GM18867 (cell line): ENCODE results near the gene KIF2A.
A peak's percentile ranks its signal among the peaks of the same experiment; 100 is the strongest.

Source experiments
- ATAC-seq: cut with Tn5 transposase; IDR thresholded peaks from one replicate; pipeline ENCODE4 v1.9.1; 2021; ENCODE audit warnings: mild to moderate bottlenecking, moderate library complexity; ENCODE audit not compliant: unreplicated experiment

Gene KIF2A

GRCh38 chr5:62327138-62328053 lies 21.4 kb downstream of the KIF2A start:
- ATAC-seq: no peak

DNA sequence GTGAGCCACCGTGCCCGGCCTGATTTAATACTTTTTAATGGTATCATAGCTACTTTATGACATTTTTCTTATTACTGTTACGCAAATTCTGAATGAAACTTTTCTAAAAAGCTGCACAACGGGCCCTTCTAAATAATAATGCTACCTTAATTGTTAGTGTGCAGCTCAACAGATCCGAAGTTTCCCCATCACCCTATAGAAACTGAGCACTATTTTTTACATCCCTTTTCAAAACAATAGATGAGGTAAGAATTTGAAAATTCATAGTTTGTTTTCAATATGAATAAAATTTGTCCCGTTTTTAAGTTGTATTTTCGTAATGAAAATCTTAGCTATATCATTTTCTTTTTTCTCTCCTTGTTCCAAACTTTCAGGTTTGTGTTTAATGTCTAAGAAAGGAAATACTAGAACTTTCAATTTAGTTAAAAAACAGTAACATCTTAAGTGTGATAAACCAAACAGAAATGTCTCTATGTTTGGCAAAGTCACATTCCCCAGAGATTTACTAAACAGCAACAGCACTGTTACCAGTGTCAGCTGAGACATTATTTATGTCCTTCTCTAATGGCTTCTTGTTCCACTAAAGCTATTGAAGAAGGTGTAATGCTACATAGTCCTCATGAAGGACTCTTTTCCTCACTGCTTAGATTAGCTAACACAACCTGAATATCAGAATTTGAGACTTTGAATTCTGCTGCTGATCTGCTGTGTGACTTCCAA lies 22.9 kb downstream of the KIF2A start:
- ATAC-seq: no peak

GRCh38 chr5:62330302-62330701 lies 24.3 kb downstream of the KIF2A start:
- ATAC-seq: no peak

DNA sequence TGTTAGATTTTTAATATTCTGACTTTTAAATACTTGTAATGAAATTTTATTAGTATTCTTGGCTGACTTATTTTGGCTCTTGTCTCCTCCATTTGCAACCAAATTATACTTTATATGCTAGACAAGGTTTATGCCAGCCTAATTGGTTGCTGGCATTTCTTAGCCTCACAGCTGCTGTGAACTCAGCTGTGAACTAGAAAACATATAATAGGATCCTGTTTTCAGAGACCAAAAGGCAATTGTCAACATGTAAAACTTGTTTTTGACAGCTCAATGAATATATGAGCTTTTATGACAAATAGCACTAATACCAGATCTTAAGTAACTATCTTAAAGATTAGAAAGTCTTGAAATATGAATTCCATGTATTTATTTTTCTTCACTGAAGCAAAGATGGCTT lies 25.9 kb downstream of the KIF2A start:
- ATAC-seq: no peak

DNA sequence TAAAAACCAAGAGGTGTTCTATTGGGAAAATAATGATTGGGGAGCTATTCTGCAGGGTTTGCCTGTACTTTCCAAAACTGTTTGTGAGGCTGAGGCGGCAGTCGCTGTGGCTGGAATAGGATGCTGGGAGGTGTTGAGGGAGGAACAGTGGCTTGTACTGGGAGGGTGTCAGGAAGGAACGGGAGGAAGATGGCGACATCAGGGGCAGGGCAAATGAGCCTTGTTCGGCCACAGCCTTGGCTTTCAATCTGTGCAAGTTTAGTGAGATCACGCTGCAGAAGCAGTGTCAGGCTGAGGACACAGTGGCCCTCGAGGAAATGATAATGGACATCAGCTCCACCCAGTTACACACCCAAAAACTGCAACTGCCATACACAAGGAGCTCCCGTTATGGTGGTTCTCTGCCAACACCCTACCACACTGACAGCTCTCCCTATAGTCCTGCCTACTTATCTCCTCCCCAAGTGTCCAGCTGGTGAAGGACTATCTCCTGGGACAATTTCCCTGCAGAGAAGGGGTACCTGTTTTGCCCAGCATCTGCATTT lies 27.3 kb downstream of the KIF2A start:
- ATAC-seq: no peak

- no peak for ATAC-seq
Observed at GRCh38 chr5:62334082-62334481, 28.1 kb downstream of the KIF2A start.

GRCh38 chr5:62340392-62340791 lies 34.4 kb downstream of the KIF2A start:
- no peak for ATAC-seq

GRCh38 chr5:62340979-62341378 lies 35.0 kb downstream of the KIF2A start:
- ATAC-seq: no peak

GRCh38 chr5:62341783-62342475 lies 35.9 kb downstream of the KIF2A start:
- peak; percentile 68 for ATAC-seq

- peak; percentile 49 for ATAC-seq
Observed at GRCh38 chr5:62342476-62342837, 36.5 kb downstream of the KIF2A start.

DNA sequence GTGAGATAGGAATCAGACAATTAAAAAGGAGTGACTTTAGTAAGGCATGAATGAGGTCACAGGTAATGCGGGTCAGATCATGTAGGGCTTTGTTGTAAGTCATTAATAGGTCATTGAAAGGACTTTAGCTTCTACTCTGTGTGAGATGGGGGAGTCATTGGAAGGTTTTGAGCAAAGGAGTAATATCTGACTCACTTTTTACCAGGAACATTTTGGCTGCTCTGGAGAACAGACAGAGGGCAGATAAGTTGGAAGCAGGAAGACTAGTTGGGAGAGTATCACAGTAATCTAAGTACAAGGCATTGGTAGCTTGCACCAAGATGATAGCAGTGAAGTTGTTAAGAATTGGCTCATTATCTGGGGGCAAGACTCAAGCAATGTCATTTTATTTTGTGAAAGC lies 37.4 kb downstream of the KIF2A start:
- ATAC-seq: no peak

GRCh38 chr5:62346748-62347147 lies 40.7 kb downstream of the KIF2A start:
- no peak for ATAC-seq

- no peak for ATAC-seq
Observed at GRCh38 chr5:62347928-62348327, 41.9 kb downstream of the KIF2A start.

- no peak for ATAC-seq
Observed at GRCh38 chr5:62348723-62349481, 42.9 kb downstream of the KIF2A start.

DNA sequence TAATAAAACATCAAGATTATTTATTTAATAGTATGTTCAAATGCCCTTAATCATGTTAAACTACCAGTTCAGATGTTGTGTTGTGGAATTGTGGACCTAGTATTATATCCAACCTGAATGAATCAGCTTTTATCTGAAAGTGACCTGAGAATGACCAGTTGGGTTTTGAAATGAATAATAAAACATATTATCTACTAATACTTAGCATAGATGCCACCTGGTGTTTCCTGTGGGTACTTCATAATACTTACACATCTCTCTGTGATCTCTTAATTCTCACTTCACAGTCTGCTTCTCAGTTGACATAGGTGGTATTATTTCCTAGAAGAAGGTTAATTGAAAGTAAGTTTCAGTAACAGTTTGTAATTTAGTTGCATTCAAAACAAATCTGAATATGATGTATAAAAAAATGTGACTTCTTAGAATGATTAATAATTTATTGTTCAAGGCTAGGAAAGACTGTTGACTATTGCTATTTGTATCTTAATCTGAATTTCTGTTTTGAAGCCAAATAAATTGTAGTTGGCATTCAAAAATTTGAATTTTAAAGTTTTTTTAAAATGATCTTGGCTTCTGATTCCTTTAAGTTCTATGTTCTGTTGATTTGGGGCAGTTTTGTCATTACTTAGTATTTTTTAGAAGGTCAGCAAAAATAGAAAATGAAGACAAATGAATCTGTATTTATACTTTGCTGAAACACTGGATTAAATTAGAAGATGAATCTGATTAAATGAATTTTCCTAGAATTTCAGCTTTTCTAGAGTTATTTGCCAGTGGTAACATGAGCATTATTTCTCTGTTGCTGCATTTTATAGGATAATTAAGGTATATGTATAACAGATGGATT lies 48.2 kb downstream of the KIF2A start:
- ATAC-seq: peak; percentile 94

GRCh38 chr5:62362701-62363100 lies 56.7 kb downstream of the KIF2A start:
- ATAC-seq: no peak

DNA sequence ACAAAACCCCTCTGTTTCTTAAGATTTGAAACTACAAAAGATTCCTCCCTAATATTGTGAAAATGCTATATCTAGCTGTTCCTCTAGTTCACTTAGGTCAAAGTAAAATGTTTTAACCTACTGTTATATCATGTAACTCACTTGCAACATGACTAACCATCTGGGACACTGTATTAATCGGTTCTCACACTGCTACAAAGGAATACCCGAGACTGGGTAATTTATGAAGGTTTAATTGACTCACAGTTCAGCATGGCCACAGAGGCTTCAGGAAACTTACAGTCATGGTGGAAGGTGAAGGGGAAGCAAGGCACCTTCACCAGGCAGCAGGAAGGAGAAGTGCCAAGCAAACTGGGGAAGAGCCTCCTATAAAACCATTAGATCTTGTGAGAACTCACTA lies 63.0 kb downstream of the KIF2A start:
- ATAC-seq: no peak

GRCh38 chr5:62371409-62371808 lies 65.4 kb downstream of the KIF2A start:
- no peak for ATAC-seq

DNA sequence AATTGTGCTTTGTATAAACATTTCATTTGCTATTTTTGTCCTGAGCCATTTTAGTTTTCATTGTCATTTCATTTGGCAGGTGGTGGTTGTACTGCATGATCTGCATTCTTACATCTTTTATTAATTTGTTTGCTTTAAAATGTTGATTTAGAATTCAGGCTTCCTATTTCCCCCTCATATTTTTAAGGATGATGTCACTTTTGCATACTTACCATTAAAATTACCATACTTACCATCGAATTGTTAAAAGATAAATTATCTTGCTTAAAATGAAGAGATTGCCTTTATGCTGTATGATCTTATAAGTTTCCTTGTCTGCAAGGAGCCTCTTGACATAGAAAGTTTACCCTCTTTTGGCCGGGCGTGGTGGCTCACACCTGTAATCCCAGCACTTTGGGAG lies 66.6 kb downstream of the KIF2A start:
- ATAC-seq: no peak

DNA sequence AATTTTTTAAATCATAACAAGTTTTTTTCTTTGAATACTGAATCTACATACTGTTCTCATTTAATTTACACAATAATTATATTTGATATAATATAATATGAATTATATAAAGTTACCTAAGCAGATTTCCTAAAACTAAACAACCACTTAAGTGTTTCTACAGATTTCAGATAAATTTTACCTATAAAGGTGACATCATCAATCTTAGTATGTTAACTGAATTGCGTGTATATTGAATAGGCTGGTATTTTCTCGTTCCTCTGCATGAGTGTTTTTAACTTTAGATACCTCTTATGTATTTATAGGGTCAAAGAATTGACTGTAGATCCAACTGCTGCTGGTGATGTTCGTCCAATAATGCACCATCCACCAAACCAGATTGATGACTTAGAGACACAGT lies 67.4 kb downstream of the KIF2A start:
- ATAC-seq: no peak
